Activated naive CD4-positive, alpha-beta T cell treated with anti-CD3 and anti-CD28 coated beads, Interleukin-2, amount 10 ng/mL, durations not matched to agents 7 days and 5 days (primary cell): ENCODE measurements around the gene CCDC124.

Experiments used
- CTCF ChIA-PET: fragments of 350-600 bp; sonication (Branson Sonifier 250); formaldehyde crosslinking; loops from one replicate; lab custom pipeline; 2021; ENCODE audit warnings: antibody characterized with exemption; lab: Charles Lee
- DNase-seq: peaks from one replicate; pipeline ENCODE4 v3.0.0-alpha.2; 2020
- H3K27ac Mint-ChIP-seq: one replicate; pipeline ENCODE4 v1.8.0; 2021; ENCODE audit warnings: mild to moderate bottlenecking, moderate library complexity, mixed read lengths
- H3K27me3 Mint-ChIP-seq: one replicate; pipeline ENCODE4 v1.8.0; 2021; ENCODE audit warnings: mild to moderate bottlenecking, mixed read lengths
- H3K36me3 Mint-ChIP-seq: one replicate; pipeline ENCODE4 v1.8.0; 2021; ENCODE audit warnings: mixed read lengths
- H3K4me1 Mint-ChIP-seq: one replicate; pipeline ENCODE4 v1.8.0; 2021; ENCODE audit warnings: mixed read lengths
- H3K4me3 Mint-ChIP-seq: one replicate; pipeline ENCODE4 v1.8.0; 2021; ENCODE audit warnings: mild to moderate bottlenecking, moderate library complexity, mixed read lengths
- H3K9me3 Mint-ChIP-seq: one replicate; pipeline ENCODE4 v1.8.0; 2021; ENCODE audit warnings: mixed read lengths

Gene CCDC124

GRCh38 chr19:17953316-17953801 is 20.5 kb downstream of the CCDC124 start:
- H3K27me3 Mint-ChIP-seq = peaks cover 98% of the 10 kb centered on the region
- peaks cover 2% of the 10 kb centered on the region for H3K36me3 Mint-ChIP-seq
- CTCF ChIA-PET = interaction anchor here (1.1 to 1.5 kb wide), 2 partner anchors 15 to 41 kb away, joined by 4 to 6 read pairs; no protein-coding TSS in a partner anchor
- H3K4me1 Mint-ChIP-seq = peaks cover 36% of the 10 kb centered on the region
- no peak for DNase-seq
- no peak overlapping the region for H3K27ac Mint-ChIP-seq
- H3K4me3 Mint-ChIP-seq = no peak overlapping the region
- H3K9me3 Mint-ChIP-seq = no peaks in the 10 kb centered on the region

- Mint-ChIP-seq H3K36me3 (peaks cover 2% of the 10 kb centered on the region), H3K4me3 (no peak overlapping the region), H3K27me3 (peaks cover 94% of the 10 kb centered on the region), H3K9me3 (no peaks in the 10 kb centered on the region), H3K27ac (no peak overlapping the region), H3K4me1 (peaks cover 33% of the 10 kb centered on the region)
- CTCF ChIA-PET = interaction anchor here (1.1 to 1.5 kb wide), 2 partner anchors 16 to 41 kb away, joined by 4 to 6 read pairs; no protein-coding TSS in a partner anchor
- no peak for DNase-seq
Observed at GRCh38 chr19:17953869-17954268, 21.1 kb downstream of the CCDC124 start.

DNA sequence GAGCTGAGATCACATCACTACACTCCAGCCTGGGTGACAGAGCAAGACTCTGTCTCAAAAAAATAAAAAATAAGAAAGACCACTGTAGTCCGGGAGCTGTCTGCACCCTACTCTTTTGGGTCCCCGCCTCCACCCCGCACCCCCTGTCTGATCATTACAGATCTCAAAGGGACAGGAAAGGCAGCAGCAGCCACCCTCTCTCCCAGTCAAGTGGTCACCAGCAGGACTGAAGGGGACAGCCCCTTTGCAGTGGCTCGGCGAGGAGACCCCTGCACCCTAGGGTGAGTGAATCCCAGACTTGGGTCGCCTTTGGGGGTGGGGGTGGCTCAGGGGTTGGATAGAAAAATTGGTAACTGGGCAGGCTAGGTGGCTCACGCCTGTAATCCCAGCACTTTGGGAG is 21.6 kb downstream of the CCDC124 start:
- Mint-ChIP-seq H3K27me3 (peaks cover 88% of the 10 kb centered on the region), H3K36me3 (peaks cover 2% of the 10 kb centered on the region), H3K4me1 (peaks cover 28% of the 10 kb centered on the region), H3K9me3 (no peaks in the 10 kb centered on the region), H3K4me3 (no peak overlapping the region), H3K27ac (no peak overlapping the region)
- CTCF ChIA-PET = interaction anchor here (1.5 kb wide), 1 partner anchor 16 kb away, joined by 6 read pairs; no protein-coding TSS in a partner anchor
- no peak for DNase-seq

- Mint-ChIP-seq H3K27ac (no peak overlapping the region), H3K27me3 (peaks cover 76% of the 10 kb centered on the region), H3K4me3 (no peak overlapping the region), H3K36me3 (no peaks in the 10 kb centered on the region), H3K4me1 (peaks cover 4% of the 10 kb centered on the region), H3K9me3 (no peaks in the 10 kb centered on the region)
- no peak for DNase-seq
- CTCF ChIA-PET = interaction anchor here (0.8 to 1.0 kb wide), 2 partner anchors 19 to 37 kb away, joined by 3 to 4 read pairs; no protein-coding TSS in a partner anchor
Observed at GRCh38 chr19:17957149-17957849, 24.5 kb downstream of the CCDC124 start.

DNA sequence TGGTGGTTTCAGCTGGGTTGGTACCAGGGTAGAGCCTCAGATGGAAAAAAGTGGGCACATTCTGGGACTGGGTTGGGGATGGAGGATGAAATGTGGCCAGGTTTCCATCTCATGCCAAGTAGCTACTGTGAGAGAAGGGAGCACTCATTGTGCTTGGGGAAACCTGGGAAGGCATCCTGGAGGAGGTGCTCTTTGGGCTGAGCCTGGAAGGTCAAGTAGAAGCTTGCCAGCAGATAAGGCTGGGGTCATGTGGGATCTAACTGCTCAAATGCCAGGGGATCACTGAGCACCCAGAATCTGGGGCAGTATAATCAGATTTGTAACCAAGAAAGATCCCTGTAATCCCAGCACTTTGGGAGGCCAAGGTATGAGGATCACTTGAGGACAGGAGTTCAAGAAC is 25.1 kb downstream of the CCDC124 start:
- DNase-seq = no peak
- Mint-ChIP-seq H3K27me3 (peaks cover 75% of the 10 kb centered on the region), H3K4me1 (peaks cover 2% of the 10 kb centered on the region), H3K27ac (no peak overlapping the region), H3K9me3 (no peaks in the 10 kb centered on the region), H3K4me3 (no peak overlapping the region), H3K36me3 (no peaks in the 10 kb centered on the region)
- CTCF ChIA-PET = interaction anchor here (0.8 to 1.0 kb wide), 2 partner anchors 19 to 37 kb away, joined by 3 to 4 read pairs; no protein-coding TSS in a partner anchor

DNA sequence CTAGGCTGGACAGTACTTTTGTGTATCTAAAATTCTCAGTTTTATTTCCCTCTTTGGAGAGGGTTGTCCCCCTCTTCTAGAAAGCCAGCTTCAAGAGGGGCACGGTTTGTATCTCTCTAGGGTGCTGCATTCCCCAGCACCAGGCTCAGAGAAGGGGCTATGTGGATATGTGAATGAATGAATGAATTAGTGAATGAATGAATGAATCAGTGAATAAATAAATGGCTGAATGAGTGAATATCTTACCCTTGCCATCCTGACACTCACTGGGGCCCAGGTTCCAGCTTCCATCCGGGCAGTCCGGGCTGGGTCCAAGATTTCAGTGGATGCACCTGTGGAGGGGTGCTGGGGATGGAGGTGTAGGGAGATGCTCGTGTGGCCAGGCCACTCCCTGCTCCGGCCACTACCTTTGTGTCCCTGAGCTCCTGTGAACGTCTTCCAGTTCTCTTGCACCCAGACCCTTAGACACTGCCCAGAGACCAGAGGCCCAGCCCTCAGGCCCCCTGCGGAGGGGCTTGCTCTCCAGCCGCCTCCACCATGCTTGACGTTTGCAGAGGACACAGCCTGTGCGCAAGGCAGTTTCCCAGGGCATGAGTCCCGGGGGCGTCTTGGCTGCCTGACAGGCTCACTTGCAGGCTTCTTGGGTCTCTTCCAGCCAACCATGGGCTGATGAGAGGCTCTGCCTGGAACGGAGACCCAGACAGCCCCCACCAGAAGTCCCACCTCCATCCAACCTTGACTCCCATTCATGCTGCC is 31.3 kb downstream of the CCDC124 start:
- no peak overlapping the region for H3K27ac Mint-ChIP-seq
- peaks cover 82% of the 10 kb centered on the region for H3K27me3 Mint-ChIP-seq

DNA sequence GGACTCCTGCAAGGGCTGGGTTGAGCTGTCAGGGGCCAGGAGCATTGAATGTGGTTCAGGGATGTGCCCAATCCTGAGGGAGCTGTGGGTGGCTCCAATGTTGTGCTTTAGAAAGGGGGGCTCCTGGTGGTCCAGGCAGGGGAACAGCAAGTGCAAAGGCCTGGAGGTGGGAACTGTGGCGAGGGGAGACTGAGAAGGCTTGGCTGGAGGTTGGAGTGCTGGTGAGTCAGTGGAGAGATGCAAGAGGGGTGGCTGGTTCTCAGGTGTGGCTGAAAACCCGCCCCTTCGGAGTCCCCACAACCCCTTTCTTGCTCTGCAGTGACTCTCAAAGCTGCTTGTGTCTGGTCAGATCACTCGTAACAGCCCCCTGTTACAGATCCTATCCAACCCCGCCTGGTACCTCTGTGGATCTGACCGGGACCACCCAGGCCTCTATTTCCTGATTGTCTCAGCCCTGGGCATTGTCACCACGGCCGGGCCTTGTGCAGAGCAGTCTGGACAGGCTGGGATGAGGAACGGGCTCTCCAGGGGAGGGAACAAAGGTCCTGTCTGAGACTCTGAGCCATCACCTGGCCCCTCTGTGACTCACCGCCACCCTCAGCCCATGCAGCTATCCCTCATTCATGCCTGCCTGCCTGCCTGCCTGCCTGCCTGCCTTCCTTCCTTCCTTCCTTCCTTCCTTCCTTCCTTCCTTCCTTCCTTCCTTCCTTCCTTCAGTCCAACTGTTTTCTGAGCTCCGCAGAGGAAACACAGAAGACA is 32.7 kb downstream of the CCDC124 start:
- Mint-ChIP-seq H3K9me3 (no peaks in the 10 kb centered on the region), H3K27me3 (peaks cover 89% of the 10 kb centered on the region), H3K36me3 (no peaks in the 10 kb centered on the region), H3K27ac (no peak overlapping the region), H3K4me1 (peaks cover 4% of the 10 kb centered on the region), H3K4me3 (no peak overlapping the region)
- CTCF ChIA-PET = interaction anchor here (0.9 kb wide), 1 partner anchor 27 kb away, joined by 3 read pairs; no protein-coding TSS in a partner anchor
- no peak for DNase-seq

More for the DNA sequence above, 31.3 kb downstream of the CCDC124 start:
- Mint-ChIP-seq H3K4me1 (peaks cover 4% of the 10 kb centered on the region), H3K4me3 (no peak overlapping the region), H3K9me3 (no peaks in the 10 kb centered on the region), H3K36me3 (no peaks in the 10 kb centered on the region)
- no peak for DNase-seq
- CTCF ChIA-PET = no interaction called here

- Mint-ChIP-seq H3K9me3 (no peaks in the 10 kb centered on the region), H3K27me3 (peaks cover 85% of the 10 kb centered on the region), H3K4me1 (peaks cover 4% of the 10 kb centered on the region), H3K36me3 (no peaks in the 10 kb centered on the region), H3K4me3 (no peak overlapping the region), H3K27ac (peak overlapping the region; percentile 25)
- CTCF ChIA-PET = interaction anchor here (0.9 kb wide), 1 partner anchor 28 kb away, joined by 3 read pairs; no protein-coding TSS in a partner anchor
- DNase-seq = no peak
Observed at GRCh38 chr19:17966129-17966483, 33.3 kb downstream of the CCDC124 start.

- Mint-ChIP-seq H3K9me3 (no peaks in the 10 kb centered on the region), H3K27ac (peak within 1 kb of the TSS; percentile 25), H3K36me3 (no peaks in the 10 kb centered on the region), H3K27me3 (peaks cover 81% of the 10 kb centered on the region), H3K4me3 (no peak within 1 kb of the TSS), H3K4me1 (peaks cover 4% of the 10 kb centered on the region)
- DNase-seq = no peak
- CTCF ChIA-PET = no interaction called here
Observed at GRCh38 chr19:17966550-17967256, 33.9 kb downstream of the CCDC124 start, which contains the start of gene KCNN1. TSS of gene KCNN1 (plus strand) at chr19:17967107. CDS start at chr19:17973889, 6,782 bp downstream.

DNA sequence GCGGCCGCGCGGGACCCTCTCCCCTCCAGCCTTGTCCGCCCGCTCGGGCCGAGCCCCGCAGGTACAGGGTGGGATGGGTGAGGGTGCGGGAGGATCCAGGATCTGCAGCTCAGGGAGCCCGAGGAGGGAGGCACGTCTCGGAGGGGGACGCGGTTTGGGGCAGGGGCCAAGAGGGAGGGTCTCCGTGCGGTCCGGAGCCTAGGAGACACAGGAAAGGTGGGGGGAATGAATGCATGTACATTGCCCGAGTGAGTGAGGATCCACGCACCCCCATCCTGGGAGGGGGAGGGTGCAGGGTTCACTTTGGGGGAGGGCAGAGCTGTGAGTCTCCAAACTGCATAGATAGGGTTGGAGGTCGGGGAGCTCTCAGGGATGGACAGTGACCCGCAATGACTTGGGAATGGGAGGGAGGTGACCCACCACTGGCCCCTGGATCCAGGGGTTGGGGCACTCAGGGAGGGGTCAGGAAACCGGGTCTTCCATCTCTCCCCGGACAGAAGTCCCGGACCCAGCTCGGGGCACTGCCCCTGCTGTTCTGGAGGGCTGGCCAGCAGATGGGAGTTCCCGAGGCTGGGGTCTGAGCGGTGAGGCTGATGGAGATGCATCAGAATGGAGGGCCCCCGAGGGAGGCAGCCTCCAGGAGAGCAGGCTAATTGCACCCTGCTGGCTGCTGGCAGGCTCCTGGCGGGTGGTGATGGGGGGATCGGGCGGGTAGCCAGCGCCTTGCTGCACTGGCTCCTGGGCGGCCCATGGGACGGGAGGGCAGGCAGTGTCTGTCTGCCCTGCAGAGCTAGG is 34.6 kb downstream of the CCDC124 start:
- no peaks in the 10 kb centered on the region for H3K9me3 Mint-ChIP-seq
- H3K27me3 Mint-ChIP-seq = peaks cover 79% of the 10 kb centered on the region
- peaks cover 4% of the 10 kb centered on the region for H3K4me1 Mint-ChIP-seq
- CTCF ChIA-PET = no interaction called here
- no peak for DNase-seq
- no peak overlapping the region for H3K27ac Mint-ChIP-seq
- H3K36me3 Mint-ChIP-seq = no peaks in the 10 kb centered on the region
- H3K4me3 Mint-ChIP-seq = no peak overlapping the region

GRCh38 chr19:17968362-17968761 is 35.5 kb downstream of the CCDC124 start:
- no peak overlapping the region for H3K4me3 Mint-ChIP-seq
- peaks cover 76% of the 10 kb centered on the region for H3K27me3 Mint-ChIP-seq
- no peaks in the 10 kb centered on the region for H3K36me3 Mint-ChIP-seq
- CTCF ChIA-PET = interaction anchor here (1.2 kb wide), 1 partner anchor 27 kb away, joined by 3 read pairs; no protein-coding TSS in a partner anchor
- no peaks in the 10 kb centered on the region for H3K9me3 Mint-ChIP-seq
- no peak for DNase-seq
- peaks cover 4% of the 10 kb centered on the region for H3K4me1 Mint-ChIP-seq
- H3K27ac Mint-ChIP-seq = no peak overlapping the region

DNA sequence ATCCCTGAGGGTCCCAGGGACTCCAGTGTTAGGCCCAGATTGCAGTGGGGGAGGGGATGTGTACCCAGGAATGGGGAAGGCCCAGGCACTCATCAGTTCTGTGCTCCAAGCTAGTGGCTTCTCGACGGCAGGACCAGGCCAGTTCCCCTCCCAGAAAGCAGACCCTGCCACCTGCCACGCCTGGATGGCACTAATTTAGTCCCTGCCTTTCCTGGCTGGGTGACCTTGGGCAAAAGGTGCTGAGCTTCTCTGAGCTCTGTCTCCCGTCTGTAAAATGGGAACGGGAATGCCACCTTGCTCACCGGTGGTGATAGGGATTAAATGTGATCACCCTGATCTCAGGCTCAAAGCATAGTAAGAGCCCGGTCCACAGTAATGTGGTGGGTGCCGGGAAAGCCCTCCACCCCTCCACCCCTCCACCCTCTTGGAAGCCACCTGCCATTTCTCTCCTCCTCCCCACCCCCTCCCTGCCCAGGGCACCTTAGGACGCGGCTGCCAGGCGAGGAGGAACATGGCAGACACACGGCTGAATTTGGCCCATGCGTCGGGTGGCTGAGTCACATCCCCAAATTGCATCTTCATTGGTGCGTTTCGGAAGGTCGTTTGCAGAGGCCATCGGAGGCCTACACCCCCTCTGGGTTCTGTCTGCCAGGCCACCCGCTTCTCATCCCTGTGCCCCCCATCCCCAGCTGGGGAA is 36.4 kb downstream of the CCDC124 start:
- no peak for DNase-seq
- no peak overlapping the region for H3K27ac Mint-ChIP-seq
- CTCF ChIA-PET = interaction anchor here (1.2 kb wide), 1 partner anchor 26 kb away, joined by 3 read pairs; no protein-coding TSS in a partner anchor
- H3K9me3 Mint-ChIP-seq = no peaks in the 10 kb centered on the region
- peaks cover 4% of the 10 kb centered on the region for H3K4me1 Mint-ChIP-seq
- no peak overlapping the region for H3K4me3 Mint-ChIP-seq
- peaks cover 67% of the 10 kb centered on the region for H3K27me3 Mint-ChIP-seq
- no peaks in the 10 kb centered on the region for H3K36me3 Mint-ChIP-seq
